ENCODE results near the gene FBXO15. TPM values are rescaled to one million over a fixed set of nuclear protein-coding genes. Genes with fewer than 3 reads are reported as not detected.

FBXO15 gene
- total and polyA plus RNA-seq, 2 of the 13 experiments (the other 11 are each of a cell fraction or from before 2014, with no cell fraction given): 0.09 to 0.12 TPM

DNA sequence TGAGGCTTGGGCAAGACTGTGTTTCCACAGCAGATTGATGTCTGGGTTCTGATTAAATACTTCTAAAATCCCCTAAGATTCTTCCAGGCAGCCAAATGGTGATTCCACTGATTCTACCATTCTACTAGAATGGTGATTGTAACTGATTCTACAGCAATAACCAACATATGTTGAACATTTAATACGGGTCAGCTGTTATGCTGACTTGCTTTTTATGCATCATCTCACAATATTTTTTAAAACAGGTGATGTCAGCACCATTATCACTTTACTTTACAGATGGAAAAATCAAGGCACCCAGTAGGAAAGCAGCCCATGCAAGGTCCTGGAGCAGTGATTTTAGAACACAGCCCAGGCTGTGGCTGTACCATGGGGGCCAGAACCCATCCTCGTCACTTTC, 38.2 kb upstream of the FBXO15 start:
- POLR2A ChIA-PET: no interaction called here
- Histone ChIP-seq H3K4me2 (ENCODE audit: low read depth, low read length) (no peak overlapping the region), H3K27ac (ENCODE audit: extremely low read length, insufficient read depth, low read length) (no peak overlapping the region), H3K27me3 (ENCODE audit: control insufficient read depth in 1 of 2, insufficient read depth in 2 of 2, low read length in 2 of 2) (peaks cover 2 to 39% of the 10 kb centered on the region in 2 experiments; a peak in 4 of 5 replicates), H3K9ac (ENCODE audit: insufficient read depth, low read depth, low read length) (no peak overlapping the region), H3K79me2 (ENCODE audit: insufficient read depth, low read length) (no peaks in the 10 kb centered on the region), H3K4me1 (ENCODE audit: insufficient read depth, low read length) (no peaks in the 10 kb centered on the region), H3K36me3 (replicated peaks in 1 of 2; ENCODE audit: control insufficient read depth in 1 of 2, insufficient read depth in 2 of 2, low read length in 2 of 2) (no peaks in the 10 kb centered on the region), H2AFZ (ENCODE audit: low read length) (no peak overlapping the region), H4K20me1 (ENCODE audit: insufficient read depth, low read length) (no peaks in the 10 kb centered on the region), H3K4me3 (replicated peaks in 1 of 3; ENCODE audit: insufficient read depth in 1 of 3, low read depth in 2 of 3, low read length in 3 of 3) (no peak overlapping the region), H3K9me3 (ENCODE audit: low read length) (no peaks in the 10 kb centered on the region)
- no peak for FAIRE-seq
- BruUV-seq (replicated peaks): no TSS peak
- in situ Hi-C loops (cut with HindIII; ENCODE audit: extremely low pct_ligation_motif_present, low pct_unique_long_range_greater_than_20kb) (loop anchor here (25.0 kb wide), 1 partner anchor 301 kb away; the partner anchor contains the start of gene CNDP2), intact Hi-C loops (cut with micrococcal nuclease; ENCODE audit: unreplicated experiment) (no loop called here)
- DNase-seq (ENCODE audit: low spot score): no peak
- CTCF ChIA-PET (ENCODE audit: low intra/inter-chr PET ratio, low total read pairs): no interaction called here
- no peak for ATAC-seq
- peak; percentile 67 for TF ChIP-seq MAFF (IDR thresholded peaks at IDR 0.05; ENCODE audit: low read depth, low read length)
- peak; percentile 46 to 64; a peak in 3 of 4 replicates for TF ChIP-seq MAFK (conservative IDR thresholded peaks at IDR 0.05 in 1 of 2, IDR thresholded peaks at IDR 0.05 in 1 of 2; ENCODE audit: low read length in 2 of 2)
- TF ChIP-seq ZC3H4 (CRISPR knock-in tag; IDR thresholded peaks at IDR 0.05; ENCODE audit: borderline replicate concordance): no peak
- TF ChIP-seq, protein P1, sequence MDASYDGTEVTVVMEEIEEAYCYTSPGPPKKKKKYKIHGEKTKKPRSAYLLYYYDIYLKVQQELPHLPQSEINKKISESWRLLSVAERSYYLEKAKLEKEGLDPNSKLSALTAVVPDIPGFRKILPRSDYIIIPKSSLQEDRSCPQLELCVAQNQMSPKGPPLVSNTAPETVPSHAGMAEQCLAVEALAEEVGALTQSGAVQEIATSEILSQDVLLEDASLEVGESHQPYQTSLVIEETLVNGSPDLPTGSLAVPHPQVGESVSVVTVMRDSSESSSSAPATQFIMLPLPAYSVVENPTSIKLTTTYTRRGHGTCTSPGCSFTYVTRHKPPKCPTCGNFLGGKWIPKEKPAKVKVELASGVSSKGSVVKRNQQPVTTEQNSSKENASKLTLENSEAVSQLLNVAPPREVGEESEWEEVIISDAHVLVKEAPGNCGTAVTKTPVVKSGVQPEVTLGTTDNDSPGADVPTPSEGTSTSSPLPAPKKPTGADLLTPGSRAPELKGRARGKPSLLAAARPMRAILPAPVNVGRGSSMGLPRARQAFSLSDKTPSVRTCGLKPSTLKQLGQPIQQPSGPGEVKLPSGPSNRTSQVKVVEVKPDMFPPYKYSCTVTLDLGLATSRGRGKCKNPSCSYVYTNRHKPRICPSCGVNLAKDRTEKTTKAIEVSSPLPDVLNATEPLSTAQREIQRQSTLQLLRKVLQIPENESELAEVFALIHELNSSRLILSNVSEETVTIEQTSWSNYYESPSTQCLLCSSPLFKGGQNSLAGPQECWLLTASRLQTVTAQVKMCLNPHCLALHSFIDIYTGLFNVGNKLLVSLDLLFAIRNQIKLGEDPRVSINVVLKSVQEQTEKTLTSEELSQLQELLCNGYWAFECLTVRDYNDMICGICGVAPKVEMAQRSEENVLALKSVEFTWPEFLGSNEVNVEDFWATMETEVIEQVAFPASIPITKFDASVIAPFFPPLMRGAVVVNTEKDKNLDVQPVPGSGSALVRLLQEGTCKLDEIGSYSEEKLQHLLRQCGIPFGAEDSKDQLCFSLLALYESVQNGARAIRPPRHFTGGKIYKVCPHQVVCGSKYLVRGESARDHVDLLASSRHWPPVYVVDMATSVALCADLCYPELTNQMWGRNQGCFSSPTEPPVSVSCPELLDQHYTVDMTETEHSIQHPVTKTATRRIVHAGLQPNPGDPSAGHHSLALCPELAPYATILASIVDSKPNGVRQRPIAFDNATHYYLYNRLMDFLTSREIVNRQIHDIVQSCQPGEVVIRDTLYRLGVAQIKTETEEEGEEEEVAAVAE (CRISPR knock-in tag; IDR thresholded peaks at IDR 0.05; ENCODE audit: borderline replicate concordance): no peak
- WGBS (ENCODE audit: low lambda C conversion rate): 18% methylated on average over 2 of the region's 2 CpGs
